ENCODE results near the gene SIM2. TPM values are rescaled to one million over a fixed set of nuclear protein-coding genes. Genes with fewer than 3 reads are reported as not detected.

Gene SIM2
- total and polyA plus RNA-seq, 2 donors (not counting 1 experiment from before 2014, with no cell fraction given), result not detected

GRCh38 chr21:36796070-36796469 lies 97.2 kb downstream of the SIM2 start:
- H3K4me1 Mint-ChIP-seq, result no peaks in the 10 kb centered on the region
- no peak overlapping the region for H3K27ac Mint-ChIP-seq
- DNase-seq, result no peak
- Histone ChIP-seq H3K27me3 (replicated peaks in 1 of 4; ENCODE audit: control extremely low read depth in 1 of 4, control insufficient read depth in 3 of 4, insufficient read depth in 4 of 4, low read length in 3 of 4) (no peaks in the 10 kb centered on the region), H3K4me3 (ENCODE audit: control extremely low read depth in 1 of 5, extremely low read depth in 1 of 5, insufficient read depth in 1 of 5, low read depth in 2 of 5, low read length in 4 of 5) (no peak overlapping the region), H3K9ac (ENCODE audit: low read length) (no peak overlapping the region), H4K20me1 (ENCODE audit: control insufficient read depth, insufficient read depth, low read length, poor library complexity, severe bottlenecking) (no peaks in the 10 kb centered on the region), H3K4me1 (ENCODE audit: control insufficient read depth in 2 of 2, insufficient read depth in 2 of 2, low read length in 2 of 2) (no peaks in the 10 kb centered on the region), H2AFZ (ENCODE audit: insufficient read depth, low read depth, low read length, poor library complexity, severe bottlenecking) (no peak overlapping the region), H3K79me2 (ENCODE audit: control insufficient read depth, insufficient read depth, low read length) (no peaks in the 10 kb centered on the region), H3K9me3 (ENCODE audit: control extremely low read depth in 1 of 3, control insufficient read depth in 2 of 3, insufficient read depth in 1 of 3, low read length in 2 of 3) (peaks cover 4 to 24% (median 24%) of the 10 kb centered on the region in 3 donors), H3K36me3 (replicated peaks in 1 of 2; ENCODE audit: control extremely low read depth in 1 of 2, control insufficient read depth in 1 of 2, extremely low read depth in 1 of 2, insufficient read depth in 2 of 2, low read length in 1 of 2) (no peaks in the 10 kb centered on the region), H3K27ac (ENCODE audit: low read length in 2 of 2) (no peak overlapping the region), H3K4me2 (replicated peaks; ENCODE audit: low read depth, low read length, poor library complexity, severe bottlenecking) (no peak overlapping the region)
- H3K27me3 Mint-ChIP-seq, result no peaks in the 10 kb centered on the region
- WGBS (ENCODE audit: insufficient coverage), result no CpG with 5 or more reads among the region's 2 CpGs
- POLR2A ChIA-PET, result no interaction called here
- CTCF ChIA-PET, result no interaction called here
- peaks cover 10% of the 10 kb centered on the region for H3K9me3 Mint-ChIP-seq (ENCODE audit: insufficient read depth)
- no peak for ATAC-seq (ENCODE audit: low read depth)
- TF ChIP-seq EZH2 (IDR thresholded peaks at IDR 0.05; ENCODE audit: borderline replicate concordance, insufficient read depth, low read depth, low read length, poor library complexity, severe bottlenecking), result no peak
- no peak for TF ChIP-seq CTCF (IDR thresholded peaks at IDR 0.05)
- H3K4me3 Mint-ChIP-seq, result no peak overlapping the region
- intact Hi-C loops (cut with micrococcal nuclease), result no loop called here

- Histone ChIP-seq H3K27ac (ENCODE audit: low read length in 2 of 2) (no peak overlapping the region), H2AFZ (ENCODE audit: insufficient read depth, low read depth, low read length, poor library complexity, severe bottlenecking) (no peak overlapping the region)
- CTCF ChIA-PET, result no interaction called here
Observed at GRCh38 chr21:36798491-36798890, 99.6 kb downstream of the SIM2 start.

More at GRCh38 chr21:36798491-36798890, 99.6 kb downstream of the SIM2 start:
- H3K4me1 ChIP-seq (ENCODE audit: control insufficient read depth in 2 of 2, insufficient read depth in 2 of 2, low read length in 2 of 2), result no peaks in the 10 kb centered on the region
- intact Hi-C loops (cut with micrococcal nuclease), result no loop called here
- no peaks in the 10 kb centered on the region for H3K79me2 ChIP-seq (ENCODE audit: control insufficient read depth, insufficient read depth, low read length)
- DNase-seq, result no peak
- H3K4me3 Mint-ChIP-seq, result no peak overlapping the region
- H3K27ac Mint-ChIP-seq, result no peak overlapping the region
- H3K9me3 Mint-ChIP-seq (ENCODE audit: insufficient read depth), result peaks cover 10% of the 10 kb centered on the region
- H3K4me3 ChIP-seq (ENCODE audit: control extremely low read depth in 1 of 5, extremely low read depth in 1 of 5, insufficient read depth in 1 of 5, low read depth in 2 of 5, low read length in 4 of 5), result no peak overlapping the region
- H3K9me3 ChIP-seq (ENCODE audit: control extremely low read depth in 1 of 3, control insufficient read depth in 2 of 3, insufficient read depth in 1 of 3, low read length in 2 of 3), result peaks cover 4 to 24% (median 24%) of the 10 kb centered on the region in 3 donors
- no peaks in the 10 kb centered on the region for H3K36me3 ChIP-seq (replicated peaks in 1 of 2; ENCODE audit: control extremely low read depth in 1 of 2, control insufficient read depth in 1 of 2, extremely low read depth in 1 of 2, insufficient read depth in 2 of 2, low read length in 1 of 2)
- POLR2A ChIA-PET, result no interaction called here
- TF ChIP-seq EZH2 (IDR thresholded peaks at IDR 0.05; ENCODE audit: borderline replicate concordance, insufficient read depth, low read depth, low read length, poor library complexity, severe bottlenecking) (no peak), CTCF (IDR thresholded peaks at IDR 0.05) (no peak)
- H4K20me1 ChIP-seq (ENCODE audit: control insufficient read depth, insufficient read depth, low read length, poor library complexity, severe bottlenecking), result no peaks in the 10 kb centered on the region
- H3K27me3 Mint-ChIP-seq, result no peaks in the 10 kb centered on the region
- no peak overlapping the region for H3K4me2 ChIP-seq (replicated peaks; ENCODE audit: low read depth, low read length, poor library complexity, severe bottlenecking)
- ATAC-seq (ENCODE audit: low read depth), result no peak
- H3K27me3 ChIP-seq (replicated peaks in 1 of 4; ENCODE audit: control extremely low read depth in 1 of 4, control insufficient read depth in 3 of 4, insufficient read depth in 4 of 4, low read length in 3 of 4), result no peaks in the 10 kb centered on the region
- H3K9ac ChIP-seq (ENCODE audit: low read length), result no peak overlapping the region
- no peaks in the 10 kb centered on the region for H3K4me1 Mint-ChIP-seq

Other genes with a start within 250 kb of the SIM2 start
- 0.39 TPM in 1 of 2 replicates, not detected in the other for gene CLDN14, start 219.0 kb upstream of the SIM2 start, total RNA-seq
- gene CLDN14, start 219.0 kb upstream of the SIM2 start, polyA plus RNA-seq, result not detected in 2 replicates

Data from B cell (primary cell).